Measurements from ENCODE around the gene PLA2G5.
A peak's percentile ranks its signal among the peaks of the same experiment; 100 is the strongest.
"Not testable (repeated sequence)": the region's sequence is repeated elsewhere in the genome, so short reads cannot be mapped to it uniquely, and the experiment has no call there.

Gene PLA2G5

GRCh38 chr1:20069874-20070273 is at the start of gene PLA2G5:
Gene PLA2G5, plus strand, starts transcription at chr1:20070194. Its CDS starts 14,637 bp downstream, at chr1:20084831.
- DNase-seq (ENCODE audit: low read depth in 2 of 2): no peak

GRCh38 chr1:20028125-20028524 is 41.9 kb upstream of the PLA2G5 start:
- DNase-seq (ENCODE audit: low read depth in 2 of 2): no peak

- DNase-seq (ENCODE audit: low read depth in 2 of 2): no peak
Observed at GRCh38 chr1:20028726-20029125, 41.3 kb upstream of the PLA2G5 start.

- no peak for DNase-seq (ENCODE audit: low read depth in 2 of 2)
Observed at GRCh38 chr1:20029178-20029912, 40.6 kb upstream of the PLA2G5 start.

GRCh38 chr1:20030436-20031151 is 39.4 kb upstream of the PLA2G5 start:
- DNase-seq (ENCODE audit: low read depth in 2 of 2): not testable (repeated sequence)

- no peak for DNase-seq (ENCODE audit: low read depth in 2 of 2)
Observed at GRCh38 chr1:20031161-20031560, 38.8 kb upstream of the PLA2G5 start.

GRCh38 chr1:20031836-20032235 is 38.2 kb upstream of the PLA2G5 start:
- DNase-seq (ENCODE audit: low read depth in 2 of 2): no peak

- DNase-seq (ENCODE audit: low read depth in 2 of 2): no peak
Observed at GRCh38 chr1:20032425-20032824, 37.6 kb upstream of the PLA2G5 start.

GRCh38 chr1:20033420-20033819 is 36.6 kb upstream of the PLA2G5 start:
- no peak for DNase-seq (ENCODE audit: low read depth in 2 of 2)

- DNase-seq (ENCODE audit: low read depth in 2 of 2): no peak
Observed at GRCh38 chr1:20035114-20035513, 34.9 kb upstream of the PLA2G5 start.

- no peak for DNase-seq (ENCODE audit: low read depth in 2 of 2)
Observed at GRCh38 chr1:20037877-20038276, 32.1 kb upstream of the PLA2G5 start.

- DNase-seq (ENCODE audit: low read depth in 2 of 2): no peak
Observed at GRCh38 chr1:20047096-20047495, 22.9 kb upstream of the PLA2G5 start.

GRCh38 chr1:20048563-20048962 is 21.4 kb upstream of the PLA2G5 start:
- DNase-seq (ENCODE audit: low read depth in 2 of 2): no peak

GRCh38 chr1:20049056-20049798 is 20.8 kb upstream of the PLA2G5 start:
- DNase-seq (ENCODE audit: low read depth in 2 of 2): not testable (repeated sequence)

GRCh38 chr1:20051218-20051829 is 18.7 kb upstream of the PLA2G5 start:
- DNase-seq (ENCODE audit: low read depth in 2 of 2): no peak

- no peak for DNase-seq (ENCODE audit: low read depth in 2 of 2)
Observed at GRCh38 chr1:20052386-20052785, 17.6 kb upstream of the PLA2G5 start.

GRCh38 chr1:20057886-20058420 is 12.0 kb upstream of the PLA2G5 start:
- no peak for DNase-seq (ENCODE audit: low read depth in 2 of 2)

GRCh38 chr1:20058531-20058930 is 11.5 kb upstream of the PLA2G5 start:
- DNase-seq (ENCODE audit: low read depth in 2 of 2): peak; percentile 6 to 9

- no peak for DNase-seq (ENCODE audit: low read depth in 2 of 2)
Observed at GRCh38 chr1:20059847-20060246, 10.1 kb upstream of the PLA2G5 start.

GRCh38 chr1:20060791-20061190 is 9.2 kb upstream of the PLA2G5 start:
- DNase-seq (ENCODE audit: low read depth in 2 of 2): not testable (repeated sequence)

- DNase-seq (ENCODE audit: low read depth in 2 of 2): no peak
Observed at GRCh38 chr1:20061866-20062265, 8.1 kb upstream of the PLA2G5 start.

GRCh38 chr1:20063861-20064292 is 6.1 kb upstream of the PLA2G5 start:
- DNase-seq (ENCODE audit: low read depth in 2 of 2): no peak
